Esophagus (tissue), 2 donors: ENCODE measurements around the gene POLL. TPM values are rescaled to one million over a fixed set of nuclear protein-coding genes. Genes with fewer than 3 reads are reported as not detected.

ENCODE experiments used
- H3K27ac ChIP-seq, 2 donors: one replicate each; pipeline ENCODE4 v1.5.1; 2013; ENCODE audit warnings: low read depth in 2 of 2, mild to moderate bottlenecking in 2 of 2, inconsistent platforms in 1 of 2, low read length in 1 of 2, moderate library complexity in 1 of 2
- H3K27me3 ChIP-seq, 2 donors: one replicate each; pipeline ENCODE4 v1.6.1; 2013; ENCODE audit warnings: low read length in 2 of 2, control low read depth in 1 of 2, mild to moderate bottlenecking in 1 of 2; ENCODE audit not compliant: insufficient read depth in 2 of 2, control insufficient read depth in 1 of 2
- H3K36me3 ChIP-seq, 2 donors: one replicate each; pipeline ENCODE4 v1.6.1; 2013; ENCODE audit warnings: low read length in 1 of 2; ENCODE audit not compliant: control insufficient read depth in 2 of 2, insufficient read depth in 2 of 2
- H3K4me1 ChIP-seq, 2 donors: one replicate each; pipeline ENCODE4 v1.6.1; 2013; ENCODE audit warnings: low read length in 1 of 2; ENCODE audit not compliant: control insufficient read depth in 2 of 2, insufficient read depth in 2 of 2
- H3K4me3 ChIP-seq, 2 donors: one replicate each; pipeline ENCODE4 v1.5.1; 2013; ENCODE audit warnings: low read length in 2 of 2, mild to moderate bottlenecking in 2 of 2, low read depth in 1 of 2, moderate library complexity in 1 of 2
- H3K9me3 ChIP-seq, 2 donors: one replicate each; pipeline ENCODE4 v1.6.1; 2013; ENCODE audit warnings: mild to moderate bottlenecking in 2 of 2, low read depth in 1 of 2, low read length in 1 of 2, moderate library complexity in 1 of 2; ENCODE audit not compliant: control insufficient read depth in 2 of 2, insufficient read depth in 1 of 2
- WGBS, 2 donors: extraction: QIAGEN DNeasy Blood & Tissue Kit; methylation state at CpG; one replicate each; pipeline ENCODE4 v1.1.7; 2013; 5-methylcytosine and 5-hydroxymethylcytosine counted together
- polyA plus RNA-seq, 2 donors: library from polyadenylated mRNA; stranded (reverse); fragments of 200-250 nt; gene quantifications; one replicate each; pipeline ENCODE4 v1.2.3, GENCODE V29; 2013
- donor health status: healthy with polysubstance abuse.
- donor health status: Bipolar disorder and iron deficiency.

The POLL gene
- polyA plus RNA-seq, 2 donors, result 13.5 to 24.0 TPM

DNA sequence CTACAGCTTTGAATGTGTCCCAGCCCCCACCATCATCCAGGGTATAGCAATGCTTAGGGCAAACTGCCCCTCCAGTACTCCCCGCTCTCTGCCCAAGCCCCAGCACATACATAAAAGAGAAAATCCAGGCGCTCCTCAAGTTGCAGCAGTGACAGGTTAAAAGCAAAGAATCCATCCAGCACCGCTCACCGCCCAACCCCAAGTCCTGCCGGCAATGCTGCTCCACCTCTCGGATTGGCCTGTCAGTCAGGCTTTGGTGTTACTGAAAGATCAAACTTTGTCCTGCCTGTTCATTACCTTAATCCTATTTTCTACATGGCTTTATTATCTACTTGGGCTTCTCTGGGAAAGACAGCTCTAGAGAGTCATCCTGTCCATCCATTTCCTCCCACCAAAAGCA is 31.9 kb upstream of the POLL start:
- WGBS, 2 donors, result 96 to 97% methylated on average over 6 of the region's 6 CpGs

GRCh38 chr10:101618871-101619270 is 30.8 kb upstream of the POLL start:
- Histone ChIP-seq H3K4me3 (no peak overlapping the region), H3K36me3 (peaks cover 10 to 23% of the 10 kb centered on the region in 2 donors), H3K27ac (no peak overlapping the region), H3K4me1 (peaks cover 0 to 2% of the 10 kb centered on the region in 2 donors), H3K9me3 (peaks cover 0 to 2% of the 10 kb centered on the region in 2 donors), H3K27me3 (no peaks in the 10 kb centered on the region)
- 89 to 91% methylated on average over 2 of the region's 2 CpGs for WGBS, 2 donors

More for the DNA sequence above, 31.9 kb upstream of the POLL start:
- Histone ChIP-seq H3K27ac (no peak overlapping the region), H3K4me1 (peaks cover 3 to 5% of the 10 kb centered on the region in 2 donors), H3K27me3 (no peaks in the 10 kb centered on the region), H3K36me3 (peaks cover 10 to 25% of the 10 kb centered on the region in 2 donors), H3K4me3 (no peak overlapping the region), H3K9me3 (peaks cover 0 to 2% of the 10 kb centered on the region in 2 donors)

DNA sequence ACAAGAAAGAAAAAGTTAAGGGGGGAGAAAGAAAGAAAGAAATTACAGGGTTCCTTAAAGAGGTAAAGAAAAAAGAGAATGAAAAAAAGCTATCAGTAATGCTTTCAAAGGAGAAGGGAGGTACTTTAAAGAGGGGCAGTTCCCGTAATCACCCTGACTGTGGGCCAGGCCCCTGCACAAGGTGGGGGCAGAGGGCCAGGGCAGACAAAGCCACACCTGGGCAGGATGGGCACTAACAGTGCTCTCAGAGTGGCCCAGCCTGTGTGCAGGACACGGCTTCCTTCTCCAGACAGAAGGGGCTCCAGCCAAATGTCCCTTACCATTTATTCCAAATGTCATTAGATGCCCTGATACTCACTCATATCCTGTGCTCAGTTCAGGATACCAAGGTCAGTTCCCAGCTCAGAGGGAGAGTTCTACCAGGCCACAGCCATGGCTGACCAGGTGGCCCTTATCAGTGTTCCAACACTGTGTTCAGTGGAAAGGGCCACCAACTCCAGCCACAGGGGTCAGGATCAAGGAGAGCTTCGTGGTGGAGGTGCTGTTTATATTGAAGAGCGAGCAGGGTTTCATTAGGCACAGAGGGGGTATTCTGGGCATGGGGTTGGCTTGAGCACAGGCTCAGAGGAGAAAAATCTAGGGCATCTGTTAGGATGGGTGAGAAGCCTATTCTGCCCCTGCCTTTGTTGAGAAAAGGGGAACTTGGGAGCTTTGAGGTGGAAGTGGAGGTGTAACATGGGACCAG is 29.9 kb upstream of the POLL start:
- Histone ChIP-seq H3K27me3 (no peaks in the 10 kb centered on the region), H3K36me3 (peaks cover 10 to 28% of the 10 kb centered on the region in 2 donors), H3K27ac (no peak overlapping the region), H3K4me3 (no peak overlapping the region), H3K9me3 (peaks cover 0 to 2% of the 10 kb centered on the region in 2 donors), H3K4me1 (peaks cover 0 to 2% of the 10 kb centered on the region in 2 donors)
- WGBS, 2 donors, result 86 to 92% methylated on average over 4 of the region's 4 CpGs

DNA sequence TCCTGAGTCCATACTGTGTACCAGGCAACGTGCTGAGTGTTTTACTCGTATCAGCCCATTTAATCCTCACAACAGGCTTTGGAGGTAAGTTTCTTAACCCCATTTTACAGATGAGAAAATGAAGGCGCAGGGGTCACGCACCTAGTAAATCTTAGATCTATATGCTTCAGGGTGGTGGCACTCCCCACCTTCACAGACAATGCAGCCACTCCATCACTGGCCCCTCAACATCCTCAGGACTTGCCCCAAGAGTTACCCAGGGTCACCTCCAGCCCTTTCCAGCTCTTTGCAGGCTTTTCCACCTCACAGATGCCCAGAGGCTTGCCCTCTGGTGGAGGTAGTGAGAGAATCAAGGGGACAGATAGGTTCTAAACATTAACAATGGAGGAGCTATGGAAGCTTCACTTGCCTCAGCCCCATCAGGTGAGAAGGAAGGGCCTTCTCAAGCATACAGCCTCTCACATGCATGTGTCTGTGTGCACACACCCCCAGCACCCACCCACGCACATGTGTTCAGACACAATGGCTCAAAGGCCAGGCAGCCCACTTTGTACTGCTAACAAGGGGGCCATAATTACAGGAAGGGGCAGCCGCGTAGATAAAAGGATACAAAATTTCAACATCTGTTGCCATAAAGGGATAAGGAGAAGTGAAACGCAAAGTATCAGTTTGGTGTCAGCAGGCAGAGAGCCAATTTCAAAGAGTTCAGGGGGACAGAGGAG is 29.2 kb upstream of the POLL start:
- Histone ChIP-seq H3K36me3 (peaks cover 10 to 31% of the 10 kb centered on the region in 2 donors), H3K9me3 (peaks cover 0 to 2% of the 10 kb centered on the region in 2 donors), H3K4me1 (peaks cover 0 to 2% of the 10 kb centered on the region in 2 donors), H3K4me3 (no peak overlapping the region), H3K27me3 (no peaks in the 10 kb centered on the region), H3K27ac (no peak overlapping the region)
- WGBS, 2 donors, result 87 to 90% methylated on average over 8 of the region's 8 CpGs

GRCh38 chr10:101616415-101617101 is 28.5 kb upstream of the POLL start:
- no peak overlapping the region for H3K4me3 ChIP-seq
- WGBS, 2 donors, result 81 to 82% methylated on average over 9 of the region's 9 CpGs
- no peaks in the 10 kb centered on the region for H3K27me3 ChIP-seq
- H3K9me3 ChIP-seq, result peaks cover 0 to 2% of the 10 kb centered on the region in 2 donors
- peaks cover 10 to 35% of the 10 kb centered on the region in 2 donors for H3K36me3 ChIP-seq
- no peak overlapping the region for H3K27ac ChIP-seq
- peaks cover 0 to 2% of the 10 kb centered on the region in 2 donors for H3K4me1 ChIP-seq

DNA sequence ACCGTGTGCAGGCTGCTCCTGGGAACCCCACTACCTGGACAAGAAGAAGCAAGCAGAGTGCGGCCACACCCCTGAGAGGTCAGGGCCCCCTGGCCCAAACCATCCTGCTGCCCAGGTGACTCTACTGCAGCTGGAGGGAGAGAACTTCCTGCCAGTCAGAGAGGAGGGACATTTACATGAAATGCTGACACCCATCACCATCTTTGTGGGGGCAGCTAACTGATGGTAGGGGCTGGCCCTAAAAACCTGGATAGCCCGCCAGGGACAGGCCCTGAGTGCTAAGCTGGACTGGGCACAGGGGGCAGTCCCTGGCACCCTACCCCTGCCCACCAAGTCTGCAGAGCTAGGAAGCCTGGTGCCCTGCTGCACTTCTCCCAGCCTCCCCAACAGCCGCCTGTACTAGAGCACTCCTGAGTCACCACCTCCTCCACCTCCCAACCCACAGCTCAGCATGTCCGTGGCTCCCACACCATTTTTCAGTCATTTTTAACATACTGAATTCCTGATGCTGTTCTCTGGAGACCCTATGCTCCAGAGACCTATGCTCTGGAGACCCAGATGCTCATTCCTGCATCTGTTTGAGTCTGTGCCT is 27.6 kb upstream of the POLL start:
- WGBS, 2 donors, result 86 to 88% methylated on average over 5 of the region's 5 CpGs
- Histone ChIP-seq H3K27ac (no peak overlapping the region), H3K9me3 (peaks cover 0 to 2% of the 10 kb centered on the region in 2 donors), H3K4me1 (peaks cover 0 to 2% of the 10 kb centered on the region in 2 donors), H3K4me3 (no peak overlapping the region), H3K36me3 (peaks cover 11 to 43% of the 10 kb centered on the region in 2 donors), H3K27me3 (no peaks in the 10 kb centered on the region)

GRCh38 chr10:101614663-101615524 is 26.8 kb upstream of the POLL start:
- Histone ChIP-seq H3K27me3 (no peaks in the 10 kb centered on the region), H3K4me1 (peaks cover 0 to 2% of the 10 kb centered on the region in 2 donors), H3K27ac (no peak overlapping the region), H3K36me3 (peaks cover 15 to 44% of the 10 kb centered on the region in 2 donors), H3K4me3 (no peak overlapping the region), H3K9me3 (peaks cover 0 to 2% of the 10 kb centered on the region in 2 donors)
- WGBS, 2 donors, result 76 to 78% methylated on average over 13 of the region's 13 CpGs

DNA sequence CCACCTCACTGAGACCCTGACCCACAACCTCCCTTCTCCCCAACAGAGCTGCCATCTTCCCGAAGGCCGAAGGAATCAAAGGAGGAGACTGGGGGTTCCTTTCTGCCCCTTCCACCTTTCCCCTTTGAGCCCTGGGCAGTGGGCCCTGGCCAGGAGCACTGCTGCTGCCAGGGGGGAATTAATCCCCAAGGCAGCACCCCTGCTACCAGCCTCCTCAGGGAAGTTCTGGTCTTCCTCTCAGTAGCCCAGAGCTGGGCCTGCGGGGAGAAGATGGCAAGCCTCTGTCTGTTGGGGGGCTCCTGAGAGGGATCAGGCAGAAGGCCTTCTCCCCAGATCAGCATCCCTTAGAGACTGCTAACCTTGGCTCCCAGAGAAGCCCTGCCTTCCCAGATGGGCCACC is 25.6 kb upstream of the POLL start:
- Histone ChIP-seq H3K27ac (no peak overlapping the region), H3K36me3 (peaks cover 25 to 46% of the 10 kb centered on the region in 2 donors), H3K27me3 (no peaks in the 10 kb centered on the region), H3K4me3 (no peak overlapping the region), H3K9me3 (peaks cover 0 to 2% of the 10 kb centered on the region in 2 donors), H3K4me1 (no peaks in the 10 kb centered on the region)
- WGBS, 2 donors, result 96 to 98% methylated on average over 3 of the region's 3 CpGs
